Testis (tissue), 3 donors: Measurements from ENCODE around the gene FUT8. TPM values are rescaled to one million over a fixed set of nuclear protein-coding genes. Genes with fewer than 3 reads are reported as not detected.

Experiments
- DNase-seq: peaks from one replicate; pipeline ENCODE4 v3.0.0-alpha.2; 2019
- H3K27ac ChIP-seq, 2 donors: fragments of 200-600 bp; sonication (generic); one replicate each; pipeline ENCODE4 v1.5.1; 2019
- H3K27me3 ChIP-seq: fragments of 200-600 bp; sonication (generic); one replicate; pipeline ENCODE4 v1.5.1; 2019
- H3K36me3 ChIP-seq: fragments of 200-600 bp; sonication (generic); one replicate; pipeline ENCODE4 v1.5.1; 2017; ENCODE audit warnings: low read depth; ENCODE audit errors: missing control alignments
- H3K4me1 ChIP-seq: fragments of 200-600 bp; sonication (generic); one replicate; pipeline ENCODE4 v1.5.1; 2019
- H3K4me3 ChIP-seq, 2 donors: fragments of 200-600 bp; sonication (generic); one replicate each; pipeline ENCODE4 v1.5.1; 2017 to 2019
- H3K9me3 ChIP-seq: fragments of 200-600 bp; sonication (generic); one replicate; pipeline ENCODE4 v1.5.1; 2017
- POLR2A ChIP-seq: fragments of 450-650 bp; IDR thresholded peaks from one replicate; pipeline ENCODE4 v1.6.1; 2017; ENCODE audit warnings: antibody characterized with exemption, mild to moderate bottlenecking, moderate library complexity
- WGBS, 2 donors: methylation state at CpG; one replicate each; pipeline ENCODE4 v1.1.5; 2018; 5-methylcytosine and 5-hydroxymethylcytosine counted together
- intact Hi-C: fragments of 100-400 bp; cut with DNase I; formaldehyde crosslinking; loops from one replicate; pipeline ENCODE4 v1.15.1; 2023; ENCODE audit warnings: low total_unique reads
- polyA plus RNA-seq: library from polyadenylated mRNA; stranded (reverse); fragments of 350-450 nt; fragmentation: Illumina TruSeq; extraction: RNeasy Lipid Tissue Mini Kit (QIAGEN cat#74804); gene quantifications from one replicate; pipeline ENCODE4 v1.2.3, GENCODE V29; 2014; ENCODE audit warnings: low read depth, low replicate concordance; ENCODE audit not compliant: insufficient read depth
- total RNA-seq, 2 donors: library from RNA; depleted of rRNA; stranded (reverse); fragments of >200 nt; gene quantifications; one replicate each; pipeline ENCODE4 v1.2.3, GENCODE V29; 2016
- TF ChIP-seq, protein P1 (sequence below), 3 experiments: fragments of 450-650 bp in 2 of 3; fragments of 200-600 bp in 1 of 3; sonication (generic) in 1 of 3; IDR thresholded peaks; one replicate each; pipeline ENCODE4 v1.5.1; 2016 to 2019; ENCODE audit warnings: antibody characterized with exemption in 3 of 3, mild to moderate bottlenecking in 2 of 3, moderate library complexity in 1 of 3

FUT8 gene
- total and polyA plus RNA-seq, 3 donors from 2014 or later = 47.1 to 68.3 (median 58.7) TPM

DNA sequence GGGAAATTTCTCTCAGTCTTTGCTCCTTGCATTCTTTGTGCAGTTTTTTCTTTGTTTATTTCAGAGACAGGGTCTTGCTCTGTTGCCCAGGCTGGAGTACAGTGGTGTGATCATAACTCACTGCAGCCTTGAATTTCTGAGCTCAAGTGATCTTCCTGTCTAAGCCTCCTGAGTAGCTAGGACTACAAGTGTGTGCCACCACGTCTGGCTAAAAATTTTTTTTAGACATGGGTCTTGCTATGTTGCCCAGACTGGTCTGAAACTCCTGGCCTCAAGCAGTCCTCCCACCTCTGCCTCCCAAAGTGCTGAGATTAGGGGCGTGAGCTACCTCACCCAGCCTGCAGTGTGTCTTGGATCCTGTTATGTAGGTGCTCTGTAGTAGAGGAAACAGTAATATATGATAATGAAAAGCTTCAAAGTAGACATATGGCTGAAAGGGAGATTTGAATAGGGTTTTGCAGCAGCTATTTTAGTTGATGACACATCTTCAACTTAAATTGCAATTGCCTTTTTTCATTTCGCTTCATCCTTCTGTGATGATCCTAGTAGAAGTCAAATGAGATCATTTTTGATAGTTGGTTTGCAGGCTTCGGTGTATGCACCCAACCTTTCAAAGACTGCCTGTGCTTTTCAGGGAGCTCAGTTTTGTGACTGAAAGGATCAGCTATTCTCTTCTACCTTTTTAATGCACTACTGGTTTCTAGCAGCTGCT is 75.4 kb downstream of the FUT8 start:
- no peaks in the 10 kb centered on the region for H3K4me1 ChIP-seq
- H3K4me3 ChIP-seq = no peak overlapping the region
- no peak overlapping the region for H3K27ac ChIP-seq
- no peak for DNase-seq
- intact Hi-C loops = no loop called here
- WGBS, 2 donors = 90% methylated on average over 4 of the region's 4 CpGs
- no peaks in the 10 kb centered on the region for H3K27me3 ChIP-seq
- no peaks in the 10 kb centered on the region for H3K36me3 ChIP-seq
- TF ChIP-seq POLR2A = no peak
- TF ChIP-seq, protein P1, sequence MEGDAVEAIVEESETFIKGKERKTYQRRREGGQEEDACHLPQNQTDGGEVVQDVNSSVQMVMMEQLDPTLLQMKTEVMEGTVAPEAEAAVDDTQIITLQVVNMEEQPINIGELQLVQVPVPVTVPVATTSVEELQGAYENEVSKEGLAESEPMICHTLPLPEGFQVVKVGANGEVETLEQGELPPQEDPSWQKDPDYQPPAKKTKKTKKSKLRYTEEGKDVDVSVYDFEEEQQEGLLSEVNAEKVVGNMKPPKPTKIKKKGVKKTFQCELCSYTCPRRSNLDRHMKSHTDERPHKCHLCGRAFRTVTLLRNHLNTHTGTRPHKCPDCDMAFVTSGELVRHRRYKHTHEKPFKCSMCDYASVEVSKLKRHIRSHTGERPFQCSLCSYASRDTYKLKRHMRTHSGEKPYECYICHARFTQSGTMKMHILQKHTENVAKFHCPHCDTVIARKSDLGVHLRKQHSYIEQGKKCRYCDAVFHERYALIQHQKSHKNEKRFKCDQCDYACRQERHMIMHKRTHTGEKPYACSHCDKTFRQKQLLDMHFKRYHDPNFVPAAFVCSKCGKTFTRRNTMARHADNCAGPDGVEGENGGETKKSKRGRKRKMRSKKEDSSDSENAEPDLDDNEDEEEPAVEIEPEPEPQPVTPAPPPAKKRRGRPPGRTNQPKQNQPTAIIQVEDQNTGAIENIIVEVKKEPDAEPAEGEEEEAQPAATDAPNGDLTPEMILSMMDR (IDR thresholded peaks at IDR 0.05) = no peak
- no peaks in the 10 kb centered on the region for H3K9me3 ChIP-seq

DNA sequence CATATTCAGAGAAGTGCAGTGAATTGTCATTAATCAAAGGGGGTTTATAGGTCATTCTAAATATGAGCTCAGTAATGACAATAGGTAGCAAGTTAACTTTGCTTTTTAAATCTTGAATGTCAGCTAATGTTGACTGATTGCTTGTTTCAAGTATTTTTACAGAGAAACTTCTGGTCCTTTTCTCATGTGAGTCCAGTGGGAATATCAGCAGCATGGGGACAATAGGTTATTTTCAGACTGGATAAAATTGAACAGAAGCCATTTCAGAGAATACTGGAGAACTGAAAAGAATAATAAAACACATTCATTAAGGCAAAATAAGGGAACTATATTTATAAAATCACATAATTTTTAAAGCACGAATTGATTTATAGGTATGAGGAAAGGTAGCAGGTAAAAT is 78.7 kb downstream of the FUT8 start:
- Histone ChIP-seq H3K36me3 (no peaks in the 10 kb centered on the region), H3K27ac (no peak overlapping the region), H3K4me3 (no peak overlapping the region), H3K27me3 (no peaks in the 10 kb centered on the region), H3K9me3 (no peaks in the 10 kb centered on the region), H3K4me1 (no peaks in the 10 kb centered on the region)
- no peak for DNase-seq
- WGBS, 2 donors = 82 to 93% methylated on average over 1 of the region's 1 CpG
- intact Hi-C loops = no loop called here
- TF ChIP-seq, protein P1 (IDR thresholded peaks at IDR 0.05) = no peak
- TF ChIP-seq POLR2A = no peak

DNA sequence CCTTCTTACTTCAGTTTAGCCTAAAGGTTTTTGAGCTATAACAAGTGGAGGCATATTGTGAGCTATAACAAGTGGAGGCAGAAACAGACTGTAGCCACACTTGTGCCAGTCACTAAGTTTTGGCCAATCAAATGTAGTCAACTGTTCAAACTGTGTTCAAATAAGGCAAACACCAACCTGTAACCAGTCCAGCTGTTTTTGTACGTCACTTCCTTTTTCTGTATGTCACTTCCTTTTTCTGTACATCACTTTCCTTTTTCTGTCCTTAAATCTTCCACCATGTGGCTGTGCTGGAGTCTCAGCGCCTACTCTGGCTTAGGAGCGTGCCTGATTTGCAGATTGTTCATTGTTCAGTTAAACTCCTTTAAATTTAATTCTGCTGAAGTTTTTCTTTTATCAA is 79.7 kb downstream of the FUT8 start:
- intact Hi-C loops = no loop called here
- no peaks in the 10 kb centered on the region for H3K36me3 ChIP-seq
- no peak for DNase-seq
- H3K27me3 ChIP-seq = no peaks in the 10 kb centered on the region
- TF ChIP-seq POLR2A = no peak
- TF ChIP-seq, protein P1 (IDR thresholded peaks at IDR 0.05) = no peak
- H3K4me1 ChIP-seq = no peaks in the 10 kb centered on the region
- WGBS, 2 donors = 94 to 97% methylated on average over 3 of the region's 3 CpGs
- no peak overlapping the region for H3K27ac ChIP-seq
- no peaks in the 10 kb centered on the region for H3K9me3 ChIP-seq
- H3K4me3 ChIP-seq = no peak overlapping the region

DNA sequence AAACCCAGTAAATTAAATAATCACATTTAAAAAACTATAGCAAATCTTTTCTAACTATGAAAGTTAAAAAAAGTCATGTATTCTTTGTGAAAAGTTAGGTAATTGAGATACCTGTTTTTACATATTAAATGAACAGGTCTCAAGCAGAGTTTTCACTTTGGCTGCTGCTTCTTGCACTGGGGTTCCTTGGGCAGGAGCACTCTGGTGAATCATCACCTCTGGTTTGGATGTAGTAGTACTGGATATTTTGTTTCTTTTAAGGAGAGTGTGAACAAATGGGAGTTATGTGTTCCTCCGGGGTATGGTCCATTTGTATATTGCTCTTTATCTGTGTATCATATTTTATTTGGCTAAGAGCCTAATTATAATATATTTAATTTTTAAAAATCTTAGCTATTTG is 82.7 kb downstream of the FUT8 start:
- H3K36me3 ChIP-seq = no peaks in the 10 kb centered on the region
- intact Hi-C loops = no loop called here
- WGBS, 2 donors = 57 to 62% methylated on average over 1 of the region's 1 CpG
- no peaks in the 10 kb centered on the region for H3K9me3 ChIP-seq
- H3K27me3 ChIP-seq = no peaks in the 10 kb centered on the region
- no peak overlapping the region for H3K27ac ChIP-seq
- no peak overlapping the region for H3K4me3 ChIP-seq
- no peak for DNase-seq
- H3K4me1 ChIP-seq = no peaks in the 10 kb centered on the region
- TF ChIP-seq, protein P1 (IDR thresholded peaks at IDR 0.05) = no peak
- TF ChIP-seq POLR2A = no peak
